ENCODE measurements around the gene USE1. TPM values are rescaled to one million over a fixed set of nuclear protein-coding genes. Genes with fewer than 3 reads are reported as not detected.

Gene USE1
- total and polyA plus RNA-seq, 9 of the 15 experiments (the other 6 are each of a cell fraction or from before 2014, with no cell fraction given), result 17.3 to 52.4 (median 34.0) TPM

GRCh38 chr19:17235300-17235970 is 20.3 kb downstream of the USE1 start (continued):
- peak; percentile 74; the same call in 1 of the 2 replicates for TF ChIP-seq ZNF431 (CRISPR knock-in tag; IDR thresholded peaks at IDR 0.05)
- no peak for TF ChIP-seq IRF9 (tag; IDR thresholded peaks at IDR 0.05)
- TF ChIP-seq HNRNPUL1 (IDR thresholded peaks at IDR 0.05; ENCODE audit: low read length), result no peak
- TF ChIP-seq HOMEZ (CRISPR knock-in tag; IDR thresholded peaks at IDR 0.05), result no peak
- TF ChIP-seq GABPB2 (CRISPR knock-in tag; conservative IDR thresholded peaks at IDR 0.05), result no peak
- no peak for TF ChIP-seq FOXP4 (CRISPR knock-in tag; IDR thresholded peaks at IDR 0.05; ENCODE audit: borderline replicate concordance)
- no peak; the same call in 1 of the 2 replicates for TF ChIP-seq TFAP4 (CRISPR knock-in tag; IDR thresholded peaks at IDR 0.05; ENCODE audit: borderline replicate concordance)
- no peak for TF ChIP-seq ELF2 (CRISPR knock-in tag; IDR thresholded peaks at IDR 0.05)
- TF ChIP-seq TARDBP (IDR thresholded peaks at IDR 0.05), result peak; percentile 91; the same call in 1 of the 2 replicates
- TF ChIP-seq SREBF1 (IDR thresholded peaks at IDR 0.05; ENCODE audit: borderline replicate concordance, low read depth, low read length), result no peak
- no peak for TF ChIP-seq GATA2 (CRISPR knock-in tag; IDR thresholded peaks at IDR 0.05)
- TF ChIP-seq MAFK (IDR thresholded peaks at IDR 0.05; ENCODE audit: low read length), result no peak
- no peak for TF ChIP-seq ZSCAN32 (CRISPR knock-in tag; IDR thresholded peaks at IDR 0.05)
- no peak for TF ChIP-seq ZNF561 (CRISPR knock-in tag; conservative IDR thresholded peaks at IDR 0.05)
- no peak for TF ChIP-seq SIRT6 (IDR thresholded peaks at IDR 0.05; ENCODE audit: low read depth, low read length)
- 0 out of 2 replicates have a peak, but pooled peaks have one; percentile 64 for TF ChIP-seq THAP7 (CRISPR knock-in tag; IDR thresholded peaks at IDR 0.05)
- TF ChIP-seq ZZZ3 (IDR thresholded peaks at IDR 0.05), result no peak
- TF ChIP-seq ZNF79 (CRISPR knock-in tag; IDR thresholded peaks at IDR 0.05; ENCODE audit: low read depth), result no peak
- no peak for TF ChIP-seq PTBP1 (IDR thresholded peaks at IDR 0.05; ENCODE audit: low read depth, low read length)
- TF ChIP-seq RUNX1 (IDR thresholded peaks at IDR 0.05; ENCODE audit: low read depth), result peak; percentile 18; the same call in 1 of the 2 replicates
- no peak for TF ChIP-seq ZNF764 (CRISPR knock-in tag; IDR thresholded peaks at IDR 0.05; ENCODE audit: low read depth)
- no peak for TF ChIP-seq CC2D1A (IDR thresholded peaks at IDR 0.05)
- no peak for TF ChIP-seq PURB (CRISPR knock-in tag; IDR thresholded peaks at IDR 0.05; ENCODE audit: low read depth)
- TF ChIP-seq ZNF408 (CRISPR knock-in tag; IDR thresholded peaks at IDR 0.05; ENCODE audit: low read depth), result no peak

Measured in K562 (cell line).